Suprapubic skin (tissue), 3 donors: ENCODE measurements around the gene FBRSL1.

Experiments used
- CTCF ChIP-seq, 2 donors: fragments of 200-600 bp in 1 of 2; fragments of 450-650 bp in 1 of 2; sonication (generic) in 1 of 2; IDR thresholded peaks; one replicate each; pipeline ENCODE4 v1.5.1; 2016 to 2019; ENCODE audit warnings: antibody characterized with exemption in 2 of 2, mild to moderate bottlenecking in 1 of 2, moderate library complexity in 1 of 2
- POLR2AphosphoS5 ChIP-seq, 3 donors: sonication (generic); formaldehyde crosslinking; IDR thresholded peaks; one replicate each; pipeline ENCODE4 v1.6.1; 2017; ENCODE audit warnings: antibody characterized with exemption in 3 of 3

GRCh38 chr12:132451836-132452195, 38.1 kb upstream of the FBRSL1 start:
- TF ChIP-seq POLR2AphosphoS5 (IDR thresholded peaks at IDR 0.05) (no peak), CTCF (IDR thresholded peaks at IDR 0.05) (no peak)
